RWPE1 (cell line): ENCODE measurements around the gene KATNB1.
"Not testable (repeated sequence)": the region's sequence is repeated elsewhere in the genome, so short reads cannot be mapped to it uniquely, and the experiment has no call there.

ENCODE experiments used
- CTCF ChIA-PET: fragments of 350-600 bp; sonication (Branson Sonifier 250); formaldehyde crosslinking; extraction: SDS; loops from one replicate; lab custom pipeline; 2021; lab: Yijun Ruan, JAX
- POLR2A ChIA-PET: fragments of 400-600 bp; formaldehyde crosslinking; extraction: SDS; loops from one replicate; lab custom pipeline; 2020; ENCODE audit warnings: antibody characterized with exemption; ENCODE audit not compliant: low non-redundant PET; lab: Yijun Ruan, JAX
- DNase-seq: peaks from one replicate; pipeline ENCODE4 v3.0.0; 2012; ENCODE audit warnings: low spot score
- H3K27ac ChIP-seq: fragments of 450-650 bp; 2 replicates; pipeline ENCODE4 v1.5.1; 2017
- CTCF ChIP-seq: fragments of 450-650 bp; conservative IDR thresholded peaks from 2 replicates; pipeline ENCODE4 v1.5.1; 2017; ENCODE audit warnings: low read depth, mild to moderate bottlenecking

The KATNB1 gene

GRCh38 chr16:57728336-57729181 is 7.0 kb upstream of the KATNB1 start:
- H3K27ac ChIP-seq, result no peak overlapping the region
- ChIA-PET POLR2A (no interaction called here), CTCF (no interaction called here)
- DNase-seq, result no peak
- TF ChIP-seq CTCF, result no peak

- no peak overlapping the region for H3K27ac ChIP-seq
- ChIA-PET CTCF (no interaction called here), POLR2A (no interaction called here)
- TF ChIP-seq CTCF, result no peak
- DNase-seq, result no peak
Observed at GRCh38 chr16:57729182-57729484, 6.4 kb upstream of the KATNB1 start.

GRCh38 chr16:57729852-57730251 is 5.7 kb upstream of the KATNB1 start:
- DNase-seq, POLR2A ChIA-PET, H3K27ac ChIP-seq, CTCF ChIA-PET: not testable (repeated sequence)

GRCh38 chr16:57730771-57731730 is 4.5 kb upstream of the KATNB1 start:
- DNase-seq, result no peak
- no peak for TF ChIP-seq CTCF
- no peak overlapping the region for H3K27ac ChIP-seq
- ChIA-PET CTCF (interaction anchor here (0.6 kb wide), 1 partner anchor 394 kb away, joined by 3 read pairs; no protein-coding TSS in a partner anchor), POLR2A (interaction anchor here (0.6 kb wide), 1 partner anchor 14 kb away, joined by 3 read pairs; no protein-coding TSS in a partner anchor)

DNA sequence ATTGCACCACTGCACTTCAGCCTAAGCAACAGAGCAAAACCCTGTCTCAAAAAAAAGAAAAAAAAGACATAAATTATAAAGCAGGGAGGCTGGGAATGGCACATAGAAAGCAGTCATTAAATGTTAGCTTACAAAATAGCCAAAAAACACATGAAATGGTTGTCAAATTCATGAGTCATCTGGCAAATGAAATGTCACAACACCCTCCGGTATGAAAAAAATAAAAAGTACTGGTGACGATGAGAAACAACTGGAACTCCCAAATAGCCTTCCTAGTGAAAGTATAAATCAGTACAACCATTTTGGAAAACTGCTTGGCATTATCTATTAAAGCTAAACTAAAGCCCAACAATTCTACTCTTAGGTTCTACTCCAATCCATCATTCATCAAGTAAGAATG is 3.5 kb upstream of the KATNB1 start:
- no peak overlapping the region for H3K27ac ChIP-seq
- ChIA-PET CTCF (interaction anchor here (0.6 kb wide), 1 partner anchor 105 kb away, joined by 3 read pairs; no protein-coding TSS in a partner anchor), POLR2A (no interaction called here)
- no peak for TF ChIP-seq CTCF
- DNase-seq, result no peak

GRCh38 chr16:57732714-57733113 is 2.9 kb upstream of the KATNB1 start:
- ChIA-PET POLR2A (no interaction called here), CTCF (no interaction called here)
- no peak for TF ChIP-seq CTCF
- no peak overlapping the region for H3K27ac ChIP-seq
- DNase-seq, result no peak
